Cardiac fibroblast (primary cell): Measurements from ENCODE around the gene KIRREL1.
A peak's percentile ranks its signal among the peaks of the same experiment; 100 is the strongest.

ENCODE experiments used
- DNase-seq, 2 donors: peaks; one replicate each; pipeline versions ENCODE4 v3.0.0 to v3.0.0-alpha.2; 2010; ENCODE audit warnings: low read depth in 2 of 2
- H3K4me3 ChIP-seq, 2 donors: replicated peaks in 1 of 2; 1 replicate in 1 of 2; 2 replicates in 1 of 2; pipeline ENCODE4 v1.5.1; 2011; ENCODE audit warnings: low read depth in 2 of 2, low read length in 2 of 2, mild to moderate bottlenecking in 2 of 2, moderate library complexity in 1 of 2
- TF ChIP-seq, protein P1 (sequence below): IDR thresholded peaks from one replicate; pipeline ENCODE4 v1.5.1; 2011; ENCODE audit warnings: low read depth, mild to moderate bottlenecking, low read length, inconsistent platforms

KIRREL1 gene

DNA sequence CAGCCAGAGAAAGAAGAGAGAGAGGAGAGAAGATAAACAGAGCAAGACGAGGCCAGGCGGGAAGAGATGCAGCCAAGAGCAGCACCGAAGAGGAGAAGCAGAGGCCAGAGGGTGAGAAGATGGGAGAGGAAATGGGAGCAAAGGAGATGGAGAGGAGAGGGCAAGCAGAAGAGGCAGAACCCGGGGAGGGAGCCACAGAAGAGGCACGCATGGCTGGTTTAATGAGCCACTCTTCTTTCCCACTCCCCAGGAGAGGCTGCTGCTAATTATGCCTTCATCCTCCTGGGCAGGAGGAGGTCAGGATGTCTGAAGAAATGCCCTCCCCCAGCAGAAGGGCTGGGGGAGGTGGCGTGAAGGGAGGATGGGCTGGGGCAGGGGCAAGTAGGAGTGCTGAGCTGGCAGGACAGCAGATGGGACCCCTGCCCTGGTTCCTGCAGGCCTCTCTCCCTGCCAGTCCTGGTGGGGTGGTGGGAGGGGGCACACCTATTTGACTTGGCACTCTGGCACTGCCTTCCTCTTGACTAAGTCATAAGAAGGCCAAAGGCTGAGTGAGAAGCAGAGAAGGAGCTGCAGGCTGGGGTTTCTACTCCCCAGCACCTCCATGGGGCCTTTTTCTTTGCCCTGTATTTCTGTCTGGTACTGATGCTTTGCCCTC lies 32.3 kb downstream of the KIRREL1 start:
- DNase-seq = no peak
- TF ChIP-seq, protein P1, sequence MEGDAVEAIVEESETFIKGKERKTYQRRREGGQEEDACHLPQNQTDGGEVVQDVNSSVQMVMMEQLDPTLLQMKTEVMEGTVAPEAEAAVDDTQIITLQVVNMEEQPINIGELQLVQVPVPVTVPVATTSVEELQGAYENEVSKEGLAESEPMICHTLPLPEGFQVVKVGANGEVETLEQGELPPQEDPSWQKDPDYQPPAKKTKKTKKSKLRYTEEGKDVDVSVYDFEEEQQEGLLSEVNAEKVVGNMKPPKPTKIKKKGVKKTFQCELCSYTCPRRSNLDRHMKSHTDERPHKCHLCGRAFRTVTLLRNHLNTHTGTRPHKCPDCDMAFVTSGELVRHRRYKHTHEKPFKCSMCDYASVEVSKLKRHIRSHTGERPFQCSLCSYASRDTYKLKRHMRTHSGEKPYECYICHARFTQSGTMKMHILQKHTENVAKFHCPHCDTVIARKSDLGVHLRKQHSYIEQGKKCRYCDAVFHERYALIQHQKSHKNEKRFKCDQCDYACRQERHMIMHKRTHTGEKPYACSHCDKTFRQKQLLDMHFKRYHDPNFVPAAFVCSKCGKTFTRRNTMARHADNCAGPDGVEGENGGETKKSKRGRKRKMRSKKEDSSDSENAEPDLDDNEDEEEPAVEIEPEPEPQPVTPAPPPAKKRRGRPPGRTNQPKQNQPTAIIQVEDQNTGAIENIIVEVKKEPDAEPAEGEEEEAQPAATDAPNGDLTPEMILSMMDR = no peak
- no peak overlapping the region for H3K4me3 ChIP-seq

DNA sequence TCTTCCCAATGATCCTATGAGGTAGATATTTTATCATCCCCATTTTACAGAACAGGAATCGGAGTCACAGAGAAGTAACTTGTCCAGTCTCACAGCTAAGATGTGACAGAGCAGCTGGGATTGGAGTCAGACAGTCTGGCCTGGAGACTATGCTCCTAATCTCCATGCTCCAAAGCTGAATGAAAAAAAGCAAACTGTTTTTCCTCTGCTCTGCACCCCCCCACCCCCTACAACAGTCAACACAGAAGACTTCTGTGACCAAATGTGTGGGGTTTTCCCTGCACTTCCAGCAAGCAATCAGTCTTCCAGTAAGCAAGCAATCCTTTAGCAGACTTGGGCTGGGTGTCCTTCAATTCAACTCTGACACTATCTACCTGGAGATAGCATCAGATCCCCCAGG lies 33.2 kb downstream of the KIRREL1 start:
- TF ChIP-seq, protein P1 = no peak
- no peak overlapping the region for H3K4me3 ChIP-seq
- no peak for DNase-seq

DNA sequence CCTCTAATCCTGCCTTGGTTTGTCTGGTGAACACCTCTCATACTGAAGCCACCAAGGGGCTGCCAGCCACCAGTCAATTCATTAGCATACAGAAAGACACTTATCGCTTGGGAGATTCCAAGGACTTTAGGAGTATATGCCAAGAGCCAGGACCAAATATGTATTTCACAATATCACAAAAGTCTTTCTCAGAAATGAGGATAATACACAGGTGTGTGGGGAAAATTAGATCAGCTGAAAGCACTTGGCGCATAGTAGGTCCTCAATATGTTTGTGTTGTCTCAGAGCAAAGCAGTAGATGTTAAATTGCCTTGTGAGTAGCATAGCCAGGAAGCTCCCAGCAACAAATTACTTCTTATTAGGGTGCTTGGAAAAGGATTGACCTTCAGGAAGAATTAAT lies 34.1 kb downstream of the KIRREL1 start:
- TF ChIP-seq, protein P1 = no peak
- DNase-seq = no peak
- H3K4me3 ChIP-seq = no peak overlapping the region

DNA sequence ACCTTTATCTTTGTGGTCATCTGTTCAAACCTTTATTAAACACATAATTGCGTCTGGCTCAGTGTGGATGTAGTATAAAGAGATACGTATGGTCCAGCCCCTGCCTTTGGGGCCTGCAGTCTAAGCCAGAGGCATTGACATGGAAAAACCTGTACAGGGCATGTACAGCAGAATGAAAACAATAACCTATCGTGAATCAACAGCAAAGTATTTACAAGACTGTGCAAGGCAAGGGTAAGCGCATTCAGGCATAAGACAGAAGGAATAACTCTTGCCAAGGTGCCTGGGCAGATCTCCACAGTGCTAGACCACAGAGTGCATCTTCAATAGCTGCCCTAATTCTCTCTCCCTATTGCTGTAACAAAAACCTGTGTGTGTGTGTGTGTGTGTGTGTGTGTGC lies 35.5 kb downstream of the KIRREL1 start:
- TF ChIP-seq, protein P1 = no peak
- peak; percentile 55 to 71 for DNase-seq
- no peak overlapping the region for H3K4me3 ChIP-seq

DNA sequence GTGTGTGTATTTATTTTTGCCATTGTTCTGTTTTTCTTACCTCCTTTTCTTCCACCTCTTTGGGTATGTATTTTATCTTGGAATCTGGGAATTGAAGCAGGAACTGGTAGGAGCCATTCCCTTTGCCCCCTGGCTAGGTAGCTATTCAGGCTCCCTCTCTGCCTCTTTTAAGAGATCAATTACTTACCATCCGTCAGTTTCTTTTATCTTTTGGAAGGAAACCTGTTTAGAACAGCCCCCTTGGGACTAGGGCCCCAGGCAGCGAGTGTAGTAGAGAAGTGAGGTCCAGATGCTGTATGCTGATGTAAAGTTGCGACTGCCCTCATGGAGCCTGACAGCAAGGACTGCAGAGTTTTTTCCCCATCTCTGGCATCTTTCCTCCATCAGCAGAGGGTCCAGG lies 41.6 kb downstream of the KIRREL1 start:
- DNase-seq = no peak
- TF ChIP-seq, protein P1 = no peak
- no peak overlapping the region for H3K4me3 ChIP-seq

DNA sequence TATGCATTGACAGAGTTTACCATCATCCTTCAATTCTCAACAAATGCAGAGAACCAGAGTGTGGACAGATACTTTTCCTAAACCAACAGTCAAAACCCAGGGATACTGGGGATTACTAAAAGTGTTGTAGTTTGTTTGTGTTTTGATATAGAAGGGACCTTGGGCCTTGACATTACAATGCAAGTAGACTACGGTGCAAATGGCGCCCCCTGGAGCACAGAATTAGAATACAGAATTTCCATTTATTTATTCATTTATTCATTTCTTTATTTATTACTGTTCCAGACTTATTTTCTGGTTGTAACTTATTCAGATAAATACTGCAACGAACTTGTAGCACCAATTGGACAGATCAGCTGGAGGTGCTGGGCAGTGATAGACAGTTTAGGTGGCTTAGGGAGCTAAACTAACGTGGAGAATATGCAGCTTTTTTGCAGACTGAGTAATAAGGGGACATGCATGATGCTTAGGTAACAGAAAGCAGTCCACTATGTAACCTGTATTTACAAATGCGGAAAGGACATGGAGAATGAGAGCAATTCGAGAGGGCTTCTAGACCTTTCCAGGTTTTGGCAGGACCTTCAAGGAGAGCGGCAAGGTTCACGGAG lies 42.6 kb downstream of the KIRREL1 start:
- peak; percentile 81 to 83 for DNase-seq
- no peak overlapping the region for H3K4me3 ChIP-seq

More for the DNA sequence above, 42.6 kb downstream of the KIRREL1 start:
- TF ChIP-seq, protein P1 = peak; percentile 66
